Uterus (tissue), 4 donors: ENCODE measurements around the gene PLCL2. TPM values are rescaled to one million over a fixed set of nuclear protein-coding genes. Genes with fewer than 3 reads are reported as not detected.

Source experiments
- DNase-seq, 2 donors: peaks; one replicate each; pipeline ENCODE4 v3.0.0-alpha.2; 2019 to 2020
- H3K27ac ChIP-seq, 2 donors: fragments of 200-600 bp; sonication (generic); 1 replicate in 1 of 2; 2 replicates in 1 of 2; pipeline ENCODE4 v1.5.1; 2016 to 2018
- H3K27me3 ChIP-seq, 2 donors: fragments of 200-600 bp; sonication (generic); one replicate each; pipeline ENCODE4 v1.5.1; 2018 to 2019; ENCODE audit warnings: control low read depth in 1 of 2
- H3K36me3 ChIP-seq, 2 donors: fragments of 200-600 bp; sonication (generic); one replicate each; pipeline ENCODE4 v1.5.1; 2019; ENCODE audit warnings: control low read depth in 1 of 2
- H3K4me1 ChIP-seq, 2 donors: fragments of 200-600 bp; sonication (generic); one replicate each; pipeline ENCODE4 v1.5.1; 2018 to 2019; ENCODE audit warnings: control low read depth in 1 of 2
- H3K4me3 ChIP-seq, 2 donors: fragments of 200-600 bp; sonication (generic); 1 replicate in 1 of 2; 2 replicates in 1 of 2; pipeline ENCODE4 v1.5.1; 2018 to 2019; ENCODE audit warnings: mild to moderate bottlenecking in 1 of 2
- H3K9me3 ChIP-seq, 2 donors: fragments of 200-600 bp; sonication (generic); one replicate each; pipeline ENCODE4 v1.5.1; 2019; ENCODE audit warnings: control low read depth in 1 of 2
- POLR2A ChIP-seq, 2 donors: fragments of 450-650 bp; IDR thresholded peaks; one replicate each; pipeline ENCODE4 v1.6.1; 2016; ENCODE audit warnings: antibody characterized with exemption in 2 of 2, mild to moderate bottlenecking in 1 of 2, moderate library complexity in 1 of 2
- intact Hi-C: fragments of 100-400 bp; cut with DNase I; formaldehyde crosslinking; loops from one replicate; pipeline ENCODE4 v1.15.1; 2023; ENCODE audit warnings: low total_unique reads
- total RNA-seq, 4 donors: library from RNA; depleted of rRNA in 3 of 4; stranded (reverse); fragments of >200 nt in 3 of 4; gene quantifications; one replicate each; pipeline versions ENCODE4 v1.1.0 to v1.2.4, GENCODE V29; 2014 to 2023
- TF ChIP-seq, protein P1 (sequence below), 4 experiments: fragments of 200-600 bp in 2 of 4; fragments of 450-650 bp in 2 of 4; sonication (generic) in 2 of 4; IDR thresholded peaks; one replicate each; pipeline ENCODE4 v1.5.1; 2016 to 2019; ENCODE audit warnings: antibody characterized with exemption in 4 of 4, mild to moderate bottlenecking in 2 of 4, moderate library complexity in 1 of 4
- donor health status: DM: yes; HTN: yes; CAD: no.

PLCL2 gene
- total RNA-seq, 4 donors from 2014 or later: 9.7 to 63.0 (median 19.5) TPM

DNA sequence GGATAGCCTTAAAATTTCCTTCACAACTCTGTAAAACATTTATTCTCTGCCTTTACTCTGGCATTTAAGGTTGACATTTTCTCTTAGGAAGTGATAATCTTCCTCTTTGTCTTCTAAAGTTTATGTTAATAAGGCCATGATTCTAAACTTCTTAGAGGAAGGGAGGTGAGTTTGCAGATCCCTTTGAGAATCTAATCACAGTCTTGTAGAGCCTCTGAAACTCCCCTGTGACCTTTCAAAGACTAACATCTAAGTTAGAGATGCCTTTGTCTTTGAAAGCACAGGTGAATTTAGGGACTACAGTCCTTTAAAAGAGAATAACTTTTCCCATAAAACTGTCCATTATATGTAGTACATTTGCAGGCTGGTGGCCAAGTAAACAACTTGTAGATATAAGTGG, 115.1 kb downstream of the PLCL2 start:
- no peak for DNase-seq
- H3K36me3 ChIP-seq: no peaks in the 10 kb centered on the region
- H3K27me3 ChIP-seq: no peaks in the 10 kb centered on the region
- no peaks in the 10 kb centered on the region for H3K4me1 ChIP-seq
- intact Hi-C loops: no loop called here
- H3K27ac ChIP-seq: no peak overlapping the region
- no peaks in the 10 kb centered on the region for H3K9me3 ChIP-seq
- H3K4me3 ChIP-seq: no peak overlapping the region
- no peak for TF ChIP-seq POLR2A (IDR thresholded peaks at IDR 0.05)
- TF ChIP-seq, protein P1, sequence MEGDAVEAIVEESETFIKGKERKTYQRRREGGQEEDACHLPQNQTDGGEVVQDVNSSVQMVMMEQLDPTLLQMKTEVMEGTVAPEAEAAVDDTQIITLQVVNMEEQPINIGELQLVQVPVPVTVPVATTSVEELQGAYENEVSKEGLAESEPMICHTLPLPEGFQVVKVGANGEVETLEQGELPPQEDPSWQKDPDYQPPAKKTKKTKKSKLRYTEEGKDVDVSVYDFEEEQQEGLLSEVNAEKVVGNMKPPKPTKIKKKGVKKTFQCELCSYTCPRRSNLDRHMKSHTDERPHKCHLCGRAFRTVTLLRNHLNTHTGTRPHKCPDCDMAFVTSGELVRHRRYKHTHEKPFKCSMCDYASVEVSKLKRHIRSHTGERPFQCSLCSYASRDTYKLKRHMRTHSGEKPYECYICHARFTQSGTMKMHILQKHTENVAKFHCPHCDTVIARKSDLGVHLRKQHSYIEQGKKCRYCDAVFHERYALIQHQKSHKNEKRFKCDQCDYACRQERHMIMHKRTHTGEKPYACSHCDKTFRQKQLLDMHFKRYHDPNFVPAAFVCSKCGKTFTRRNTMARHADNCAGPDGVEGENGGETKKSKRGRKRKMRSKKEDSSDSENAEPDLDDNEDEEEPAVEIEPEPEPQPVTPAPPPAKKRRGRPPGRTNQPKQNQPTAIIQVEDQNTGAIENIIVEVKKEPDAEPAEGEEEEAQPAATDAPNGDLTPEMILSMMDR (IDR thresholded peaks at IDR 0.05): no peak

- no peaks in the 10 kb centered on the region for H3K4me1 ChIP-seq
- TF ChIP-seq POLR2A (IDR thresholded peaks at IDR 0.05): no peak
- intact Hi-C loops: no loop called here
- H3K9me3 ChIP-seq: no peaks in the 10 kb centered on the region
- H3K4me3 ChIP-seq: no peak overlapping the region
- H3K27me3 ChIP-seq: no peaks in the 10 kb centered on the region
- H3K36me3 ChIP-seq: no peaks in the 10 kb centered on the region
- DNase-seq: no peak
- H3K27ac ChIP-seq: no peak overlapping the region
These were observed 118.7 kb downstream of the PLCL2 start for GRCh38 chr3:17003457-17003856.

- no peak for DNase-seq
- Histone ChIP-seq H3K27ac (no peak overlapping the region), H3K4me1 (no peaks in the 10 kb centered on the region), H3K27me3 (no peaks in the 10 kb centered on the region), H3K9me3 (no peaks in the 10 kb centered on the region), H3K4me3 (no peak overlapping the region), H3K36me3 (no peaks in the 10 kb centered on the region)
- intact Hi-C loops: no loop called here
- no peak for TF ChIP-seq POLR2A (IDR thresholded peaks at IDR 0.05)
- TF ChIP-seq, protein P1 (IDR thresholded peaks at IDR 0.05): no peak
These were observed 121.5 kb downstream of the PLCL2 start for GRCh38 chr3:17006132-17006852.

DNA sequence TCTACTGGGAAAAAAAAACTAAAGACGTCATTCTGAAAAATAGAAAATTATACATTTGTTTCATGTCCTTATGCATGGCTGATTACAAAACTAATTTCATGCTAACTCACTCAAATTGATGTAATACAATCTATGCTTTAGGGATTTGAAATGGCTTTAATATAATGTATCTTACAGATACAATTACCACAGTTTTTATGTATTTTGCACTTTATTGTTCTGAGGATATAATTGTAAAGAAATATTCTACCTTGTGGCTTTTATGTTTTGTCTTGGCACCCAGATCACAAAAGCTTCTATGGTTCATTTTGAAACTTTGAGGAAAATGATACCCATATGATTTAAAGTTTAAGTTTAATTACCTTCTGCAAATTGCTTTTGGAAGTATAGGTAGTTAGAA, 122.5 kb downstream of the PLCL2 start:
- TF ChIP-seq, protein P1 (IDR thresholded peaks at IDR 0.05): no peak
- no peak for TF ChIP-seq POLR2A (IDR thresholded peaks at IDR 0.05)
- Histone ChIP-seq H3K27me3 (no peaks in the 10 kb centered on the region), H3K36me3 (no peaks in the 10 kb centered on the region), H3K27ac (no peak overlapping the region), H3K9me3 (no peaks in the 10 kb centered on the region), H3K4me1 (no peaks in the 10 kb centered on the region), H3K4me3 (no peak overlapping the region)
- intact Hi-C loops: no loop called here
- no peak for DNase-seq

- Histone ChIP-seq H3K27me3 (no peaks in the 10 kb centered on the region), H3K4me1 (no peaks in the 10 kb centered on the region), H3K27ac (no peak overlapping the region), H3K36me3 (no peaks in the 10 kb centered on the region), H3K9me3 (no peaks in the 10 kb centered on the region), H3K4me3 (no peak overlapping the region)
- no peak for DNase-seq
- intact Hi-C loops: no loop called here
- TF ChIP-seq POLR2A (IDR thresholded peaks at IDR 0.05): no peak
- TF ChIP-seq, protein P1 (IDR thresholded peaks at IDR 0.05): no peak
These were observed 125.1 kb downstream of the PLCL2 start for GRCh38 chr3:17009826-17010225.
